Epithelial cell of proximal tubule (primary cell): Measurements from ENCODE around the gene MCIDAS. TPM values are rescaled to one million over a fixed set of nuclear protein-coding genes. Genes with fewer than 3 reads are reported as not detected.

Experiments
- DNase-seq: peaks from one replicate; pipeline ENCODE4 v3.0.0-alpha.2; 2011; ENCODE audit warnings: low read depth
- H3K4me3 ChIP-seq: 2 replicates; pipeline ENCODE4 v1.5.1; 2011; ENCODE audit warnings: low read depth, mild to moderate bottlenecking, low read length
- CTCF ChIP-seq: conservative IDR thresholded peaks from 2 replicates; pipeline ENCODE4 v1.5.1; 2012; ENCODE audit warnings: low read depth, mild to moderate bottlenecking, low read length
- total RNA-seq: library from RNA; depleted of rRNA; stranded (reverse); fragments of >200 nt; gene quantifications from 2 replicates; pipeline ENCODE4 v1.2.3, GENCODE V29; 2015

The MCIDAS gene
- total RNA-seq, 1 donor from 2014 or later: 0.06 TPM

GRCh38 chr5:55173687-55174230 is 53.4 kb downstream of the MCIDAS start:
- no peak for TF ChIP-seq CTCF
- no peak for DNase-seq

GRCh38 chr5:55172937-55173686 is 54.0 kb downstream of the MCIDAS start, which contains the start of gene CDC20B:
TSS of gene CDC20B (minus strand) at chr5:55173177. CDS start at chr5:55173000, 177 bp downstream.
- no peak for TF ChIP-seq CTCF
- no peak for DNase-seq
- H3K4me3 ChIP-seq: peak within 1 kb of the TSS; percentile 57

More at GRCh38 chr5:55173687-55174230, 53.4 kb downstream of the MCIDAS start:
- peak overlapping the region; percentile 57 for H3K4me3 ChIP-seq

GRCh38 chr5:55172051-55172899 is 54.8 kb downstream of the MCIDAS start:
- peak overlapping the region; percentile 57 for H3K4me3 ChIP-seq
- peak; percentile 55 for DNase-seq
- TF ChIP-seq CTCF: peak; percentile 87

GRCh38 chr5:55171471-55171870 is 55.6 kb downstream of the MCIDAS start:
- no peak for TF ChIP-seq CTCF

More at GRCh38 chr5:55171471-55171870, 55.6 kb downstream of the MCIDAS start:
- H3K4me3 ChIP-seq: no peak overlapping the region
- DNase-seq: no peak

Other genes starting within 250 kb of the MCIDAS start
- gene ESM1, start 241.7 kb downstream of the MCIDAS start, total RNA-seq: 0.35 and 0.36 TPM in 2 replicates
- not detected in 2 replicates for gene GZMK, start 203.1 kb downstream of the MCIDAS start, total RNA-seq
- gene GZMA, start 124.7 kb downstream of the MCIDAS start, total RNA-seq: not detected in 2 replicates
- 38.8 and 58.5 TPM in 2 replicates for gene GPX8, start 67.1 kb downstream of the MCIDAS start, total RNA-seq
- gene CDC20B, start 54.1 kb downstream of the MCIDAS start, total RNA-seq: not detected in 2 replicates
- gene CCNO, start 6.3 kb upstream of the MCIDAS start, total RNA-seq: 1.8 and 3.0 TPM in 2 replicates
- gene DHX29, start 80.4 kb upstream of the MCIDAS start, total RNA-seq: 17.1 and 22.9 TPM in 2 replicates
- 76.3 and 91.2 TPM in 2 replicates for gene MTREX, start 80.7 kb upstream of the MCIDAS start, total RNA-seq